Nephron (organoid): Measurements from ENCODE around the gene CLNK.

Experiments used
- H3K27ac Mint-ChIP-seq, 3 experiments: 2 replicates each; pipeline ENCODE4 v1.8.0; 2020; ENCODE audit warnings: mixed read lengths in 3 of 3, mild to moderate bottlenecking in 2 of 3, moderate library complexity in 1 of 3
- H3K27me3 Mint-ChIP-seq: 2 replicates; pipeline ENCODE4 v1.8.0; 2021; ENCODE audit warnings: low read depth, mild to moderate bottlenecking, moderate library complexity, mixed read lengths
- H3K36me3 Mint-ChIP-seq: 2 replicates; pipeline ENCODE4 v1.8.0; 2020; ENCODE audit warnings: low read depth, mixed read lengths
- H3K4me1 Mint-ChIP-seq: 2 replicates; pipeline ENCODE4 v1.8.0; 2020; ENCODE audit warnings: mixed read lengths
- H3K4me3 Mint-ChIP-seq, 3 experiments: 2 replicates each; pipeline ENCODE4 v1.8.0; 2020; ENCODE audit warnings: mild to moderate bottlenecking in 3 of 3, mixed read lengths in 3 of 3, moderate library complexity in 2 of 3
- H3K9me3 Mint-ChIP-seq: 2 replicates; pipeline ENCODE4 v1.8.0; 2020; ENCODE audit warnings: mixed read lengths
- CTCF ChIP-seq, 3 experiments: fragments of 200-600 bp; sonication (generic); IDR thresholded peaks; one replicate each; pipeline ENCODE4 v1.5.0; 2021; ENCODE audit warnings: antibody characterized with exemption in 3 of 3; ENCODE audit not compliant: unreplicated experiment in 3 of 3

Gene CLNK

GRCh38 chr4:10643600-10644425, 40.8 kb downstream of the CLNK start:
- peak overlapping the region in 1 of 3 experiments; percentile 14 for H3K27ac Mint-ChIP-seq
- H3K4me3 Mint-ChIP-seq = no peak overlapping the region
- no peaks in the 10 kb centered on the region for H3K36me3 Mint-ChIP-seq
- H3K9me3 Mint-ChIP-seq = no peaks in the 10 kb centered on the region
- H3K27me3 Mint-ChIP-seq = peaks cover 4% of the 10 kb centered on the region
- H3K4me1 Mint-ChIP-seq = peaks cover 9% of the 10 kb centered on the region
- no peak for TF ChIP-seq CTCF (IDR thresholded peaks at IDR 0.05; ENCODE audit: unreplicated experiment in 3 of 3)

GRCh38 chr4:10640561-10641201, 43.9 kb downstream of the CLNK start:
- peaks cover 9% of the 10 kb centered on the region for H3K4me1 Mint-ChIP-seq
- H3K9me3 Mint-ChIP-seq = no peaks in the 10 kb centered on the region
- no peaks in the 10 kb centered on the region for H3K36me3 Mint-ChIP-seq
- H3K4me3 Mint-ChIP-seq = no peak overlapping the region
- H3K27me3 Mint-ChIP-seq = peaks cover 4% of the 10 kb centered on the region
- peak overlapping the region; percentile 52 to 85 (median 70) for H3K27ac Mint-ChIP-seq
- TF ChIP-seq CTCF (IDR thresholded peaks at IDR 0.05; ENCODE audit: unreplicated experiment in 3 of 3) = no peak

- TF ChIP-seq CTCF (IDR thresholded peaks at IDR 0.05; ENCODE audit: unreplicated experiment in 3 of 3) = no peak
- H3K9me3 Mint-ChIP-seq = no peaks in the 10 kb centered on the region
These were observed 44.9 kb downstream of the CLNK start for GRCh38 chr4:10639664-10640063.

GRCh38 chr4:10639100-10639499, 45.5 kb downstream of the CLNK start:
- H3K27ac Mint-ChIP-seq = no peak overlapping the region
- peaks cover 9% of the 10 kb centered on the region for H3K4me1 Mint-ChIP-seq
- no peak overlapping the region for H3K4me3 Mint-ChIP-seq
- peaks cover 10% of the 10 kb centered on the region for H3K27me3 Mint-ChIP-seq
- TF ChIP-seq CTCF (IDR thresholded peaks at IDR 0.05; ENCODE audit: unreplicated experiment in 3 of 3) = no peak
- no peaks in the 10 kb centered on the region for H3K36me3 Mint-ChIP-seq
- H3K9me3 Mint-ChIP-seq = no peaks in the 10 kb centered on the region

More at GRCh38 chr4:10639664-10640063, 44.9 kb downstream of the CLNK start:
- H3K36me3 Mint-ChIP-seq = no peaks in the 10 kb centered on the region
- H3K4me3 Mint-ChIP-seq = no peak overlapping the region
- H3K4me1 Mint-ChIP-seq = peaks cover 9% of the 10 kb centered on the region
- no peak overlapping the region for H3K27ac Mint-ChIP-seq
- H3K27me3 Mint-ChIP-seq = peaks cover 6% of the 10 kb centered on the region

GRCh38 chr4:10635091-10635490, 49.5 kb downstream of the CLNK start:
- no peak for TF ChIP-seq CTCF (IDR thresholded peaks at IDR 0.05; ENCODE audit: unreplicated experiment in 3 of 3)
- no peaks in the 10 kb centered on the region for H3K9me3 Mint-ChIP-seq
- H3K27ac Mint-ChIP-seq = no peak overlapping the region
- H3K27me3 Mint-ChIP-seq = peaks cover 5% of the 10 kb centered on the region
- H3K4me1 Mint-ChIP-seq = no peaks in the 10 kb centered on the region
- H3K36me3 Mint-ChIP-seq = no peaks in the 10 kb centered on the region
- no peak overlapping the region for H3K4me3 Mint-ChIP-seq
